ENCODE results near the gene PLAAT1.

DNA sequence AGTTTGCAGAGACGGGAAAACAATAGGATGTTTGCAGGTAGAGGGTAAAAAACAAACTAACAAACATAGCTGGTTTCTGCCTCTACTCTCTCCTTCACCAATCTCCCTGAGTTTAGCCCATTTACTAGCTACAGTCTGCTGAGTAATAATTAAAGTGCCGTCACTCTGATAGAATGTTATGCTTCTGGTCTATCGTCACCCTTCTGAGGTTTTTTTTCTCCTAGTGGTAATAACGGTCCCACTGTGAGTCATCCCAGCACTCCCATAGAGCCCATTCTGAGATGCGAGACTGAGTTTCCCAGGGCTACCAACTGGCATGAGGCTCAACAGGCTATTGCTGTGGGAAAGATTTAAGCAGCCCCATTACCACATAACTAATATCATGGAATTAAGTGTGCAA lies 56.4 kb downstream of the PLAAT1 start:
- TF ChIP-seq, protein P1, sequence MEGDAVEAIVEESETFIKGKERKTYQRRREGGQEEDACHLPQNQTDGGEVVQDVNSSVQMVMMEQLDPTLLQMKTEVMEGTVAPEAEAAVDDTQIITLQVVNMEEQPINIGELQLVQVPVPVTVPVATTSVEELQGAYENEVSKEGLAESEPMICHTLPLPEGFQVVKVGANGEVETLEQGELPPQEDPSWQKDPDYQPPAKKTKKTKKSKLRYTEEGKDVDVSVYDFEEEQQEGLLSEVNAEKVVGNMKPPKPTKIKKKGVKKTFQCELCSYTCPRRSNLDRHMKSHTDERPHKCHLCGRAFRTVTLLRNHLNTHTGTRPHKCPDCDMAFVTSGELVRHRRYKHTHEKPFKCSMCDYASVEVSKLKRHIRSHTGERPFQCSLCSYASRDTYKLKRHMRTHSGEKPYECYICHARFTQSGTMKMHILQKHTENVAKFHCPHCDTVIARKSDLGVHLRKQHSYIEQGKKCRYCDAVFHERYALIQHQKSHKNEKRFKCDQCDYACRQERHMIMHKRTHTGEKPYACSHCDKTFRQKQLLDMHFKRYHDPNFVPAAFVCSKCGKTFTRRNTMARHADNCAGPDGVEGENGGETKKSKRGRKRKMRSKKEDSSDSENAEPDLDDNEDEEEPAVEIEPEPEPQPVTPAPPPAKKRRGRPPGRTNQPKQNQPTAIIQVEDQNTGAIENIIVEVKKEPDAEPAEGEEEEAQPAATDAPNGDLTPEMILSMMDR (IDR thresholded peaks at IDR 0.05 in 8 of 11, conservative IDR thresholded peaks at IDR 0.05 in 3 of 11), result no peak
- TF ChIP-seq POLR2A (IDR thresholded peaks at IDR 0.05) (no peak), POLR2AphosphoS5 (IDR thresholded peaks at IDR 0.05) (no peak)

All from spleen (tissue), 7 donors.